Fibroblast of lung (primary cell): ENCODE data around the gene NLRC4.

Source experiments
- CTCF ChIP-seq, 2 donors: IDR thresholded peaks in 1 of 2; conservative IDR thresholded peaks in 1 of 2; 1 replicate in 1 of 2; 2 replicates in 1 of 2; pipeline ENCODE4 v1.5.1; 2011 to 2012; ENCODE audit warnings: low read length in 2 of 2, control low read depth in 1 of 2, inconsistent platforms in 1 of 2, low read depth in 1 of 2, mild to moderate bottlenecking in 1 of 2
- EZH2 ChIP-seq: IDR thresholded peaks from 2 replicates; pipeline ENCODE4 v1.5.1; 2012; ENCODE audit warnings: low read length, control low read depth, mild to moderate bottlenecking; ENCODE audit errors: missing control alignments

- TF ChIP-seq CTCF (conservative IDR thresholded peaks at IDR 0.05 in 1 of 2, IDR thresholded peaks at IDR 0.05 in 1 of 2; ENCODE audit: low read depth in 1 of 2, low read length in 2 of 2), result no peak
- TF ChIP-seq EZH2, result no peak
Measured at GRCh38 chr2:32271063-32271462, 6.4 kb upstream of the NLRC4 start.
